Left ventricle myocardium superior (tissue), 1 donor: ENCODE data around the gene UACA. TPM values are rescaled to one million over a fixed set of nuclear protein-coding genes. Genes with fewer than 3 reads are reported as not detected.

ENCODE experiments used
- ATAC-seq: fragments of 200-7000 bp; cut with Tn5 transposase; one replicate; pipeline ENCODE4 v1.9.1; 2020; ENCODE audit warnings: mild to moderate bottlenecking, moderate library complexity
- DNase-seq: peaks from one replicate; pipeline ENCODE4 v3.0.0-alpha.2; 2020
- intact Hi-C: fragments of 100-400 bp; cut with micrococcal nuclease; formaldehyde crosslinking; loops from one replicate; pipeline ENCODE4 v1.11.0; 2022
- total RNA-seq: library from RNA; stranded (reverse); fragmentation: NEBNext Ultra II Directional; extraction: Animal tissue kit (Norgen Biotek cat#: 25700); gene quantifications from one replicate; pipeline ENCODE4 v1.2.1, GENCODE V29; 2021
- donor health status: DM: no; HTN: yes; CAD: no; lungs with severe emphysema.

The UACA gene
- total RNA-seq, 1 donor from 2014 or later, result 32.9 TPM

GRCh38 chr15:70720228-70721016 is 42.9 kb downstream of the UACA start:
- ATAC-seq (no peak), DNase-seq (no peak)
- intact Hi-C loops, result no loop called here

GRCh38 chr15:70717237-70717793 is 46.0 kb downstream of the UACA start:
- intact Hi-C loops, result no loop called here
- peak; percentile 33 for ATAC-seq

GRCh38 chr15:70715840-70716485 is 47.4 kb downstream of the UACA start:
- DNase-seq (no peak), ATAC-seq (peak; percentile 71)
- intact Hi-C loops, result no loop called here

More at GRCh38 chr15:70717237-70717793, 46.0 kb downstream of the UACA start:
- no peak for DNase-seq

- ATAC-seq, result no peak
- intact Hi-C loops, result no loop called here
- no peak for DNase-seq
Measured at GRCh38 chr15:70714565-70714964, 48.8 kb downstream of the UACA start.

GRCh38 chr15:70714015-70714414 is 49.3 kb downstream of the UACA start:
- DNase-seq (no peak), ATAC-seq (no peak)
- intact Hi-C loops, result no loop called here

GRCh38 chr15:70712271-70712670 is 51.1 kb downstream of the UACA start:
- intact Hi-C loops, result no loop called here
- DNase-seq (no peak), ATAC-seq (no peak)

- intact Hi-C loops, result no loop called here
Measured at GRCh38 chr15:70710714-70711113, 52.6 kb downstream of the UACA start.

GRCh38 chr15:70708839-70709238 is 54.5 kb downstream of the UACA start:
- no peak for ATAC-seq
- DNase-seq, result no peak
- intact Hi-C loops, result no loop called here

More at GRCh38 chr15:70710714-70711113, 52.6 kb downstream of the UACA start:
- no peak for DNase-seq
- no peak for ATAC-seq

- ATAC-seq (no peak), DNase-seq (no peak)
- intact Hi-C loops, result no loop called here
Measured at GRCh38 chr15:70707686-70708300, 55.6 kb downstream of the UACA start.

GRCh38 chr15:70704731-70705130 is 58.6 kb downstream of the UACA start:
- DNase-seq, result no peak
- ATAC-seq, result no peak
- intact Hi-C loops, result no loop called here

GRCh38 chr15:70704166-70704565 is 59.2 kb downstream of the UACA start:
- intact Hi-C loops, result no loop called here
- DNase-seq, result no peak
- no peak for ATAC-seq

GRCh38 chr15:70703096-70703878 is 60.1 kb downstream of the UACA start:
- ATAC-seq, result peak; percentile 38
- intact Hi-C loops, result no loop called here
- no peak for DNase-seq

GRCh38 chr15:70702584-70702983 is 60.8 kb downstream of the UACA start:
- ATAC-seq, result peak; percentile 51

GRCh38 chr15:70701891-70702568 is 61.3 kb downstream of the UACA start:
- DNase-seq (no peak), ATAC-seq (peak; percentile 82)
- intact Hi-C loops, result no loop called here

More at GRCh38 chr15:70702584-70702983, 60.8 kb downstream of the UACA start:
- intact Hi-C loops, result no loop called here
- no peak for DNase-seq

GRCh38 chr15:70701171-70701570 is 62.2 kb downstream of the UACA start:
- ATAC-seq (no peak), DNase-seq (no peak)
- intact Hi-C loops, result no loop called here

- no peak for ATAC-seq
- intact Hi-C loops, result no loop called here
- DNase-seq, result no peak
Measured at GRCh38 chr15:70699890-70700289, 63.5 kb downstream of the UACA start.

- no peak for DNase-seq
- intact Hi-C loops, result no loop called here
- ATAC-seq, result no peak
Measured at GRCh38 chr15:70698836-70699390, 64.4 kb downstream of the UACA start.

GRCh38 chr15:70698426-70698825 is 64.9 kb downstream of the UACA start:
- intact Hi-C loops, result no loop called here
- no peak for DNase-seq
- ATAC-seq, result no peak
